Vagina (tissue), 2 donors: ENCODE results near the gene CDH7.

Experiments used
- POLR2A ChIP-seq, 2 donors: fragments of 450-650 bp; IDR thresholded peaks; one replicate each; pipeline ENCODE4 v1.6.1; 2017; ENCODE audit warnings: antibody characterized with exemption in 2 of 2, mild to moderate bottlenecking in 2 of 2, moderate library complexity in 2 of 2
- POLR2AphosphoS5 ChIP-seq, 2 donors: sonication (generic); formaldehyde crosslinking; IDR thresholded peaks; one replicate each; pipeline ENCODE4 v1.9.0; 2017; ENCODE audit warnings: antibody characterized with exemption in 2 of 2, mild to moderate bottlenecking in 2 of 2, low read depth in 1 of 2; ENCODE audit not compliant: insufficient read depth in 1 of 2
- TF ChIP-seq, protein P1 (sequence below), 3 experiments: fragments of 450-650 bp in 2 of 3; fragments of 200-600 bp in 1 of 3; sonication (generic) in 1 of 3; IDR thresholded peaks; one replicate each; pipeline ENCODE4 v1.5.1; 2017 to 2019; ENCODE audit warnings: antibody characterized with exemption in 3 of 3, mild to moderate bottlenecking in 2 of 3, moderate library complexity in 2 of 3

DNA sequence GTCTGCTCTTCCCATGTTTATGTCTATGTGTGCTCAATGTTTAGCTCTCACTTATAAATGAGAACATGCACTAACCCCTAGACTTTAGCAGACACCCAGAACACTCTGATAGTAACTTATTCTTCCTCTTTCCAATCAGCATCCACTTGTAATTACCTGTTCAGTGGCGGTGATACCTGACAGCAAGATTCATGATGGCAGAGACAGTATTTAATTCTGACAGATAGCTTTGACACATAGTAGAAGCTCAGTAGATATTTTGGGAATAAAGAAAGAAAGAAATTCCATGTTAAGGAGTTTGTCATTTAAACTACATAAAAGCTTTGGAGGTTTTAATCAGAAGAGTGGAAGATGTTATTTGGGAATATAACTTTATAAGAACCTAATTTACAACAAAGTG, 171.3 kb downstream of the CDH7 start:
- TF ChIP-seq, protein P1, sequence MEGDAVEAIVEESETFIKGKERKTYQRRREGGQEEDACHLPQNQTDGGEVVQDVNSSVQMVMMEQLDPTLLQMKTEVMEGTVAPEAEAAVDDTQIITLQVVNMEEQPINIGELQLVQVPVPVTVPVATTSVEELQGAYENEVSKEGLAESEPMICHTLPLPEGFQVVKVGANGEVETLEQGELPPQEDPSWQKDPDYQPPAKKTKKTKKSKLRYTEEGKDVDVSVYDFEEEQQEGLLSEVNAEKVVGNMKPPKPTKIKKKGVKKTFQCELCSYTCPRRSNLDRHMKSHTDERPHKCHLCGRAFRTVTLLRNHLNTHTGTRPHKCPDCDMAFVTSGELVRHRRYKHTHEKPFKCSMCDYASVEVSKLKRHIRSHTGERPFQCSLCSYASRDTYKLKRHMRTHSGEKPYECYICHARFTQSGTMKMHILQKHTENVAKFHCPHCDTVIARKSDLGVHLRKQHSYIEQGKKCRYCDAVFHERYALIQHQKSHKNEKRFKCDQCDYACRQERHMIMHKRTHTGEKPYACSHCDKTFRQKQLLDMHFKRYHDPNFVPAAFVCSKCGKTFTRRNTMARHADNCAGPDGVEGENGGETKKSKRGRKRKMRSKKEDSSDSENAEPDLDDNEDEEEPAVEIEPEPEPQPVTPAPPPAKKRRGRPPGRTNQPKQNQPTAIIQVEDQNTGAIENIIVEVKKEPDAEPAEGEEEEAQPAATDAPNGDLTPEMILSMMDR (IDR thresholded peaks at IDR 0.05): no peak
- TF ChIP-seq POLR2A (IDR thresholded peaks at IDR 0.05): no peak
- no peak for TF ChIP-seq POLR2AphosphoS5 (IDR thresholded peaks at IDR 0.05; ENCODE audit: insufficient read depth in 1 of 2, low read depth in 1 of 2)
